ENCODE measurements around the gene NGF.

DNA sequence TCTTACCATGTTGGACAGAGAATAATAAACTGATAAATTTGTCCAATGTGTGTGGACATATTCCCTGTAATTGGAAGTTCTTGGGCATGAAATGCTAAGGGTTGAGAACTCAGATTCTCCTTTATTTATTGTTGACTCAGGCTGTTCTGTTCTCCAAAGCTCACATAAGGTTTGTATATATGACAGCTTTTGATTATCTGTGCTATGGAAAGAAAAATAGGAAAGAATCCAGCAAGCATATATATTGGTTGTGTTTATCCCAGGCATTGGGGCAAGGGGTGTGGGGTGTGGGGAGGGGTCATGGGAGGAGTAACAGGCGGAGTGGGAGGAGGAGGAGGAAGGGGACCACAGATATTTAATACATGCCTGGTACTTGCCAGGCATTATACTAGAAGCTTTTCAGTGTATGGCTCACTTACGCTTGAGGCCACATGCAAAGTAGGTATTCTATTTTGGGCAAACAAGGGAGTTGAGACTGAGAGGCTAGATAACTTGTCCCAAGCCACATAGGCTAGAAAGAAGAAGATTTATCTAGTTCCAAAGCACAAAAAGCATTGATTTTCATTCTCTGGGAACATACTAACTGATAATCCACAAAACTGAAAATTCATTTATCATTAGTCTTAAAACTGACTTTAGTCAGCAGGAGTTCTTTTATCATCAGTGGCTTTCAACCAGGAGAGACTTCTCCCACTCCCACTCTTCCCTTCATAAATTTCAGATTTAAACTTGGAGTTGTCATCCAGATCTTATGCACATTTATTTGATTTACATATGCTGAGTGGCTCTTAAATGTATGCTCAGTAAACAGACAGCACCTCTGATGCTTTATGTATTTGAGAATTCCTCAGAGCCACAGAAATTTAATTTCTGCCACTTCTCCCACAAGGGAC is 27.2 kb downstream of the NGF start:
- TF ChIP-seq ZNF70 (CRISPR knock-in tag; IDR thresholded peaks at IDR 0.05) (no peak), ARNTL (CRISPR knock-in tag; IDR thresholded peaks at IDR 0.05; ENCODE audit: borderline replicate concordance, low read depth) (no peak), OSR1 (CRISPR knock-in tag; IDR thresholded peaks at IDR 0.05) (no peak), RARB (CRISPR knock-in tag; IDR thresholded peaks at IDR 0.05) (no peak), ESRRG (CRISPR knock-in tag; IDR thresholded peaks at IDR 0.05) (no peak), CSDC2 (CRISPR knock-in tag; IDR thresholded peaks at IDR 0.05) (no peak)
- TF ChIP-seq, protein P1, sequence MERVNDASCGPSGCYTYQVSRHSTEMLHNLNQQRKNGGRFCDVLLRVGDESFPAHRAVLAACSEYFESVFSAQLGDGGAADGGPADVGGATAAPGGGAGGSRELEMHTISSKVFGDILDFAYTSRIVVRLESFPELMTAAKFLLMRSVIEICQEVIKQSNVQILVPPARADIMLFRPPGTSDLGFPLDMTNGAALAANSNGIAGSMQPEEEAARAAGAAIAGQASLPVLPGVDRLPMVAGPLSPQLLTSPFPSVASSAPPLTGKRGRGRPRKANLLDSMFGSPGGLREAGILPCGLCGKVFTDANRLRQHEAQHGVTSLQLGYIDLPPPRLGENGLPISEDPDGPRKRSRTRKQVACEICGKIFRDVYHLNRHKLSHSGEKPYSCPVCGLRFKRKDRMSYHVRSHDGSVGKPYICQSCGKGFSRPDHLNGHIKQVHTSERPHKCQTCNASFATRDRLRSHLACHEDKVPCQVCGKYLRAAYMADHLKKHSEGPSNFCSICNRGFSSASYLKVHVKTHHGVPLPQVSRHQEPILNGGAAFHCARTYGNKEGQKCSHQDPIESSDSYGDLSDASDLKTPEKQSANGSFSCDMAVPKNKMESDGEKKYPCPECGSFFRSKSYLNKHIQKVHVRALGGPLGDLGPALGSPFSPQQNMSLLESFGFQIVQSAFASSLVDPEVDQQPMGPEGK (CRISPR knock-in tag; IDR thresholded peaks at IDR 0.05; ENCODE audit: borderline replicate concordance), result no peak
- TF ChIP-seq, protein P2, sequence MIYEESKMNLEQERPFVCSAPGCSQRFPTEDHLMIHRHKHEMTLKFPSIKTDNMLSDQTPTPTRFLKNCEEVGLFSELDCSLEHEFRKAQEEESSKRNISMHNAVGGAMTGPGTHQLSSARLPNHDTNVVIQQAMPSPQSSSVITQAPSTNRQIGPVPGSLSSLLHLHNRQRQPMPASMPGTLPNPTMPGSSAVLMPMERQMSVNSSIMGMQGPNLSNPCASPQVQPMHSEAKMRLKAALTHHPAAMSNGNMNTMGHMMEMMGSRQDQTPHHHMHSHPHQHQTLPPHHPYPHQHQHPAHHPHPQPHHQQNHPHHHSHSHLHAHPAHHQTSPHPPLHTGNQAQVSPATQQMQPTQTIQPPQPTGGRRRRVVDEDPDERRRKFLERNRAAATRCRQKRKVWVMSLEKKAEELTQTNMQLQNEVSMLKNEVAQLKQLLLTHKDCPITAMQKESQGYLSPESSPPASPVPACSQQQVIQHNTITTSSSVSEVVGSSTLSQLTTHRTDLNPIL (CRISPR knock-in tag; IDR thresholded peaks at IDR 0.05; ENCODE audit: low read depth), result no peak

All from SK-N-SH treated with all-trans-retinoic acid at 6 μM for 48 hours (cell line).